IPS-18c (cell line): ENCODE measurements around the gene BYSL.

ENCODE experiments used
- H3K4me3 ChIP-seq: 2 replicates; pipeline ENCODE4 v1.7.0; 2013; ENCODE audit warnings: low read depth, mild to moderate bottlenecking, low read length, moderate library complexity; ENCODE audit not compliant: insufficient read depth
- H3K9me3 ChIP-seq: one replicate; pipeline ENCODE4 v1.6.1; 2013; ENCODE audit warnings: mild to moderate bottlenecking, low read length, moderate library complexity; ENCODE audit not compliant: control insufficient read depth, insufficient read depth

BYSL gene

DNA sequence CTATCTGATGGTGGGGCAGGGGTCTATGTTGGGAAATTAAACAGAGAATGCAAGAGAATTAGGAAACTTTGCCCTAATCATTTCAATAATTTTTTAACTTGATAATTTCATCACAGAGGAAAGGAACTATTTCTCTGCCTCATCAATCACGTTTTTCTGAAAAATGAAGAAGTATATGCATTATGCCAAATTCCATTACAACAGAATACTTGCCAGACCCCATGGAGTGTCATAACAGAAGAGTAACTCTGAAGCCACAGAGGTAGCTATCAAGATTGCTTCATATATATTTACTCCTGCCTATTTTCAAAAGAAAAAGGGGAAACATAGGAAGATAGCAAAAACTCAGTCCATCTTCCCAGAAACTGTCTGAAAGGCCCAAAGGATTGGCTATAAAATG, 20.4 kb upstream of the BYSL start:
- Histone ChIP-seq H3K9me3 (no peaks in the 10 kb centered on the region), H3K4me3 (no peak overlapping the region)

DNA sequence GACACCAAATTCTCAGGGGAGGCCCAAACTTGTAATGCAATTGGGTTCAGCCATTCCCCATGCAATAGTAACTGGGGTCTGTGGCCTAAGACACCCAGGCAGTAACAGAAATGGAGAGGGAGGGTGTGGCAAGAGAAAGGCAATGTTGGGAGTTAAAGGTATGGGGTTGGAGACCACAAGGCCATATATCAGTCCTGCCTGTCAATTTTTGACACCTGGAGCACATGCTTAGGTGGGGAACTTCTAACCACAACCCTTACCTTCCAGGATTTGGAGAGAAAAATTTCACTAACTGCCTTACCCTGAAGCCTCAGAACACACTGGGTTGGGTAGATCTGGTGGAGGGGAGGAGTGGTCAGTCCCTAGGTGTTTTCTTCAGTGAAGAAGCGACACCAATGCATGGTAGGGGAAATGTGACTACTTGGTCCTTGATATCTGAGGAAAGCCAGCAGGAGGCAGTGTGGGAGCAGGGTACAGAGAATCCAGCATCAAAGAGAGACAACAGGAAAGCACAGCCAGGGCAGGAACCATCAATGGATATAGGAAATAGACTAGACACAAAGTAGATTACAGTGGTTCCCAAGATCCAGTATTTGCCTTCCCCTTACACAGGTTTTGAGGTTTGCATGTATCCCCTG, 19.3 kb upstream of the BYSL start:
- Histone ChIP-seq H3K9me3 (no peaks in the 10 kb centered on the region), H3K4me3 (no peak overlapping the region)

DNA sequence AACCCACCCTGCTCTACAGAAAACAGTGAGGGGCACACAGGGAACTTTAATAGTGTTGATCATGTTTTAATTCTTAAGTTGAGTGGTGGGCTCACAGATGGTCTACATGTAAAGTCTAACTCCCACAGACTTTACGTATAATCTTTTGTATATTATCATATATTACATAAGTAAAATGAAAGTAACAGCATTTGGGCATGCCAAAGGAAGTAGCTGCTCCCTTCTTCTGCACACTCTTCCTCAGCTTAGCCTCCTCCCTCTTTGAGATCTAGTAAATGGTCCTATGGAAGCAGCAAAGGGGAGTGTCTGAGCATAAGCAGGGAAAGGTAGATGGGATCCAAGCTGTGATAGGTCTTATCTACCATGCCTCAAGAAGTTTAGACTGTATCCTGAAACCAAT, 11.6 kb upstream of the BYSL start:
- Histone ChIP-seq H3K4me3 (no peak overlapping the region), H3K9me3 (no peaks in the 10 kb centered on the region)

DNA sequence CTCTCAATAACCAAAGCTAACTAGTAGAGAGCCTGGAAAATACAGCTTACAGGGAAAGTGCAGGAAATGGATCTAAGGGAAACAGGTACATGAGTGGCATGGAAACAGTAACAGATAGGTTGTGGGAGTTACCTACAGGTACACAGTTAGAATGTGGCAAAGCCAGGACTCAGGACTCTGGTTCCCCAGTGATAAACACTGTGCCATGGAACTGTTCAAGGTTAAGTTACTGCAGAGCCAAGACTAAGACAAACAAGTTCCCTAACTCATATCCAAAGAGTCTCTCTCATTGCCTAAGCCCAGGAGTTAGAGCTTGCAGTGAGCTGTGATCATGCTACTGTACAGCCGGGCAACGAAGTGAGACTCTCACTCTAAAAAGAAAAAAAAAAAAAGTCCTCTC, 7.0 kb upstream of the BYSL start:
- H3K4me3 ChIP-seq: no peak overlapping the region
- H3K9me3 ChIP-seq: no peaks in the 10 kb centered on the region

DNA sequence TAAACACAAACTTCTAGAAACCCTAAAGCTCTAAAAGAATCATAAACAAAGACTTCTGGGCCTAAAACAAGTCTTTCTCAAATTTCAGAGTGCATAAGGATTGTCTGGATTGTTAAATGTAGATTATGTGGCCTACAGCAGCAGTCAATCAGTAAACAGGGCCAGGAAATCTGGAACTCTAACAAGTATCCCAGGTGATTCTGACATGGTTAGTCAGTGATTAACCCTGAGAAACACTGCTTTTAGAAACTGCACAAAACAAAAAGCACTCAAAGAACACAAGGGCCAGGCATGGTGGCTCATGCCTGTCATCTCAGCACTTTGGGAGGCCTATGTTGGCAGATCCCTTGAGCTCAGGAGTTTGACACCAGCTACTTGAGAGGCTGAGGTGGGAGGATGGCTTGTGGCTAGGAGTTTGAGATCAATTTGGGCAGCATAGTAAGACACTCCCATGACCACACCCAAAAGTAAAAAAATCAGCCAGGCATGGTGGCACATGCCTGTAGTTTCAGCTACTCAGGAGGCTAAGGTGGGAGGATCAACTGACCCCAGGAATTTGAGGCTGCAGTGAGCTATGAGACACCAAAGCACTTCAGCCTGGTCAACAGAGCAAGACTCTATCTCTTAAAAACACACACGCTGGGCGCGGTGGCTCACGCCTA, 6.3 kb upstream of the BYSL start:
- H3K9me3 ChIP-seq: no peaks in the 10 kb centered on the region
- no peak overlapping the region for H3K4me3 ChIP-seq

DNA sequence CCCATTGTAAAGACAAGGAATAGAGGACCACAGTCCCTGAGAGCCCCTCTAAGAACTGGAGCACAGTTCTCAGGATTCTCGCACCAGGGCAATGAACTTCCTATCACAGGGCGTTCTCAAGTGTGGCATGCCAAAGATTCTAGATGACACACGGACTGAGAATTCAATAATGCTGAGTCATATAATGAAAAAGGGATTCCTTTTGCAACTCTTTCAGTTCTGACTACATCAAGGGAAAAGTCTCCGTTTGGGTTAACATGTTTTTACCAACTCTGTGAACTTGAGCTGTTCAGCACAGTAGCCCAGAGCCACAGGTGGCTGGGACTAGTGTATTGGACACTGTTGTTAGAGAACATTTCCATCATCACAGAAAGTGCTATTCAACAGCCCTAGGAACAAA, 3.8 kb upstream of the BYSL start:
- no peaks in the 10 kb centered on the region for H3K9me3 ChIP-seq
- no peak overlapping the region for H3K4me3 ChIP-seq

DNA sequence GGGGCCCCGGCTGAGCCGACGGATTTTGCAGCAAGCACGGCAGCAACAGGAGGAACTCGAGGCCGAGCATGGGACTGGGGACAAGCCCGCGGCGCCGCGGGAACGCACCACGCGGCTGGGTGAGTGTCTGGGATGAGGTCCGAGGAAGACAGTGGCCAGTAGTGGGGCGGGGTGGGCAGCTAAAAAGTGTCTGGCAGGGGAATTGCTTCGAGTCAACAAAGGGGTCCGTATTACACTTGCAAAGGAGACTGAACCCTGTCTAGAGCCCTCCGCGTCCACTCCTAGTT, 356 bp downstream of the BYSL start:
- Histone ChIP-seq H3K9me3 (no peaks in the 10 kb centered on the region), H3K4me3 (peak overlapping the region; percentile 71)

DNA sequence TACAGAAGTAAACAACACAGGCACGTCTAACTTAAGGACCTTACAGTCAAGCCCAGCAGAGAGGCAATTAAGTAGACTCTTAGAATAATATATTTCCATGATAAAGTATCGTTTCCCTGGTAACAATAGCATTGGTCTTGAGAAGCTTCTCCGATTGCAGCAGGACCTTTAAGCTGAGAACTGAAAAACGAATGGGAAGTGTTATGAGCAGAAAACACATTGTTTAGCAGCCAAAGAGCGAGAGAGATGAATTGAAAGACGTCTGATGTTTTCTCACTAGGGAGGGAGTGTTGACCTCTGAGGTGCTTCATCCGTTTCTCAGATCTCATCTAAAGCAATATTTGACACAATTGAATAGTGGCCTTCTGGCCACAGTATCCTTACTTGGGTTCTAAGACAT, 855 bp downstream of the BYSL start:
- H3K9me3 ChIP-seq: no peaks in the 10 kb centered on the region
- H3K4me3 ChIP-seq: peak overlapping the region; percentile 71

DNA sequence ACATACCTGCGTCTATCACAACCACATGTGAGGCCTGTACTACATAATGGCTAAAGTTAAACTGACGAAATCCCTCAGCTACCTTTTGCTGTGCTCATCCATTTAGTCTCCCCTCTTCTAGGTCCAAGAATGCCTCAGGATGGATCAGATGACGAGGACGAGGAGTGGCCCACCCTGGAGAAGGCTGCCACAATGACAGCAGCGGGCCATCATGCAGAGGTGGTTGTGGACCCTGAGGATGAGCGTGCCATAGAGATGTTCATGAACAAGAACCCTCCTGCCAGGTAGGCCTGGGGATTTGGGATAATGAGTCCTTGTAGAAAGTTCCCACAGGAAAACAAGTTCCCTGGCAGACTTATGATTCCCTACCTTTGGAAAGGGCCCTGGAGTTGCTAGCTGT, 6.0 kb downstream of the BYSL start:
- Histone ChIP-seq H3K4me3 (no peak overlapping the region), H3K9me3 (no peaks in the 10 kb centered on the region)

DNA sequence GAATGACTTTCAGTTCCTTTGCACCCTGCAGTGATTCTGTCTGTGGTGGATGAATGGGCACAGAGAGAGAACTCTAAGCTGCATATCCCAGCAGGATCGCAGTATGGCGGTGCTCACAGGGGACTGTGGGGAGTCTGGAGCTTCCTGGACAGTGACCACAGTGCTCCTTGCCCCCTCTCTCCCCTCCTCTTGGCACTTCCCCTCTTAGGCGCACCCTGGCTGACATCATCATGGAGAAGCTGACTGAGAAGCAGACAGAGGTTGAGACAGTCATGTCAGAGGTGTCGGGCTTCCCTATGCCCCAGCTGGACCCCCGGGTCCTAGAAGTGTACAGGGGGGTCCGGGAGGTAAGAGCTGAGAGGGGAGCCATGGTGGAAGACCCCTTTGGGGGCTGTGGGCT, 8.6 kb downstream of the BYSL start:
- no peaks in the 10 kb centered on the region for H3K9me3 ChIP-seq
- no peak overlapping the region for H3K4me3 ChIP-seq

DNA sequence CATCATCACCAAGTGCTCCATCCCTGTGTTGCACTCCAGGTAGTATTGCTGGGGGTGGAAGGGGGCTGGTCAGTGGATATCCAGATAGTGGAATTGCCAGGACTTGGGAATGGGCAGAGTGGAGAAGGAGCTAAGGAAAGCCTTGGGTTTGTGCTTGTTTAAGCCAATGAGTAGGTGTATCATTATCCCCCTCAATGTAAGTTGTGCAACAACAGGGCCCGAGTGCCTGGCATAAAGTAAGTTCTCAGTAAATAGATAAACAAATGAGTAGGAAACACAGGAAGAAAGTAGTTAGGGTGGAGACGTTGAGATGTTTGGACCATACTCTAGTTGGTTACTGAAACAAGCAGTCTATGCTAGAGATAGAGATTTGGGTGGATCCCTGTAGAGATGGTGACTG, 10.5 kb downstream of the BYSL start:
- Histone ChIP-seq H3K9me3 (peaks cover 2% of the 10 kb centered on the region), H3K4me3 (no peak overlapping the region)

DNA sequence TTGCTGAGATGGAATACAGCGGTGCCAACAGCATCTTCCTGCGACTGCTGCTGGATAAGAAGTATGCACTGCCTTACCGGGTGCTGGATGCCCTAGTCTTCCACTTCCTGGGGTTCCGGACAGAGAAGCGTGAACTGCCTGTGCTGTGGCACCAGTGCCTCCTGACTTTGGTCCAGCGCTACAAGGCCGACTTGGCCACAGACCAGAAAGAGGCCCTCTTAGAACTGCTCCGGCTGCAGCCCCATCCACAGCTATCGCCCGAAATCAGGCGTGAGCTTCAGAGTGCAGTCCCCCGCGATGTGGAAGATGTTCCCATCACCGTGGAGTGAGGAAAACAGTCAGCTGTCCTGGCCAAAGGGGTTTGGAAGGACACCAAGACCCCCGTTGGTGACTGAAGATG, 11.1 kb downstream of the BYSL start:
- peaks cover 2% of the 10 kb centered on the region for H3K9me3 ChIP-seq
- H3K4me3 ChIP-seq: no peak overlapping the region

DNA sequence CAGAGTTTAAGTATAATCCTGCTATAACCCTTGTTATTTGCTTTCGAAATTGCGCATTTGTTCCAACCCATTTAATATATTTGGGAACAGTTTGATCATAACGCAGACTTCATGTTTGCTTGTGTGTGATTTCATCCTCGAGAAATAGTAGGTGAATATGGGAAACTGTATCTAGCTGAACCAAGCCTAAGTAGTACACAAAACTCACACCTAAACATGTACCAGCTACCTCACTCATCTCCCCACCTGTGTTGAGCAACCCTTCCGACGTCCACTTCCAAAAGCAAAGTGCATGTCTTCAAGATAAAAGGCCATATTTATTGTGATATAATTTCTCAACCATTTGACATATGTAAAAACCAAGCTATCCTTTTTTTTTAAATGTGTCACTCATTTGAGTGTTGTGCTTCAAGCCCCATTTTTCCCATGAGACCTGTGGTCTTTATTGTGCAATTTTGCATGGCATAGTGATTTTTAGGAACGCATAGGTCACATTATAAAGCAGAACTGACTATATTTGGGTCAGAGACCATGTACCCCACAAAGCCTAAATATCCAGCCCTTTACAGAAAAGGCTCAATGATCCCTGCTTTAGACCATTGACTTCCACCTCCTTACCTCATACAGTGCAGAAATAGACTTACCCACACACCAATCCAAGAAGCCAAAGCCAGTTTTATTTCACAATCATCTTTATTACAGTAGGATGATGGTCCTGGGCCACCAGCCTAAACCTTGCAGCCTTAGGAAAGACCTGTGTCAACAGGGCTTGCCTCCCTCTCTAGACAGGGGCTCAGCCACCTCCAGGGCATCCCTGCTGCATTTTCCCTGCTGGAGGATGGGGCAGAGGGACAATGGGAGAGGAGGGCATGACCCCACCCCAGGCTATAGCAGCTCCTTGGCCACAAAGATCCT, 13.2 kb downstream of the BYSL start:
- Histone ChIP-seq H3K9me3 (peaks cover 2% of the 10 kb centered on the region), H3K4me3 (no peak overlapping the region)

DNA sequence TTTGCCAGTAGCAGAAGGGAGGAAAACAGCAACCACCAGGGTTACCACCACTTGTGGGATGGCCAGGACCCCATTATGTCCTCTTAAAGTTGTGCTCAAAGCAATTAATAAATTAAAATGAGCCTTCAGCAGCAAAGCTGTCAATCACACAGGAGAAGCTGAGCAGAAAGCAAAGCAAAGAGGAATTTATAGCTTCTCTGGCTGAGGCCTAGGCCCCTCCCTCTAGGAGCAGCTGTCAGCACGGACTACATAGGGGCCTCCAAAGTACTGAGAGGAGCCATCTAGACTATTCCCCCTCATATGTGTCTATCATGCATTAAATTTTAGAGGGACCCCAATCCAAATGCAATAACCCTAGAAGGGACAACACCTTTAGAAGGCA, 13.9 kb downstream of the BYSL start:
- Histone ChIP-seq H3K9me3 (peaks cover 2% of the 10 kb centered on the region), H3K4me3 (no peak overlapping the region)

DNA sequence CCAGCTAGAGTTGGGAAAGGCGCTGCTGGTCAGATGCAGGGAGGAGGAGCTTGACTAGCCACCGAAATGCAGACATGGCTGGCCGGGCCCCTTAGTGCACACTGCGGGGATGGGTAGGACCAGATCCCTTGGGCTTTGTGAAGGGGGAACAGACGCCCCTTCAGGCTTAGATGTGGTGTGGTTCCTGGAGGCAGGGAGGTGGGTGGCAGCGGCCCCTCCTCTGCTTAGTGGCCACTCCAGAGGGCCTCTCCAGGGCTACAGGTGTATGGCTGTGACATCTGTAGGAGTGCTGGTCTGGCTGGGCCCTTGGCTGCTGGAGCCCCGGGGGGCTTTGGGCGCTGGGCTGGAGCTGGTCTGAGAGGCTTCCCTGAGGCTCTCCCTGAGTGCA, 14.4 kb downstream of the BYSL start:
- Histone ChIP-seq H3K4me3 (no peak overlapping the region), H3K9me3 (peaks cover 2% of the 10 kb centered on the region)

DNA sequence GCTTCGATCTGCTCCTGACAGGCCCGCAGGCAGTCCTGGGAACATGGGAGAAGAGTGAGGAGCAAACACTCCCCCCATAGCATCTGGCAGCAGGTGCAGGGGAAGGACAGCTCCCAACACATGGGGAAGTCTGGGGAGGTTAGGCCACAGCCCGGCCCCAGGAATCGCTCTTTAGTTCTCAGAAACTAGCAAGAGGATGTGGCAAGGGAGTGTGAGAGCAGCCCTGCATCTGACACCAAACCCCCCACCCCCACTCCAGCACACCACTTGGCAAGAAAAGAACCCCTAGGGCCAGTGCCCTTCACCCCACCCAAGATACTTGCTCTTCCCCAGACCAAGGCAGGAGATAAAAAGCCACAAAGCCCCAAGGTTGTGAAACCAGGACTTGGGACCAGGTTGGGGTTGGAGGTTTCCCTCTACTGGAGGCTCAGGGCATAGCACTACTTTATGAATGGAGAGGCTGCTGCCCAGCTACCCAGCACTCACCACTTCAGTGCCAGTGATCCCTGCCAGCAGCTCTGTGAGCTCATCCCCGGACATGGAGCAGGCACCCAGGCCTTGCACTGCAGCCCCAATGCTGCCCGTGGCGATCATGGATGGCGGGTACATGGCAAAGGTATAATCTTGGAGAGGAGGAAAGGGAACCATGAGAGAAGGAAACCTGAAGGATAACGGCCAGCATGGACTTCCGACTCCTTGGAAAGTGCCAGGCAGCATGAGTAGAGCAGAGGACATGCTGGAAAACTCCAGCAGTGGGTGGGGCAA, 15.0 kb downstream of the BYSL start:
- Histone ChIP-seq H3K9me3 (peaks cover 2% of the 10 kb centered on the region), H3K4me3 (no peak overlapping the region)

DNA sequence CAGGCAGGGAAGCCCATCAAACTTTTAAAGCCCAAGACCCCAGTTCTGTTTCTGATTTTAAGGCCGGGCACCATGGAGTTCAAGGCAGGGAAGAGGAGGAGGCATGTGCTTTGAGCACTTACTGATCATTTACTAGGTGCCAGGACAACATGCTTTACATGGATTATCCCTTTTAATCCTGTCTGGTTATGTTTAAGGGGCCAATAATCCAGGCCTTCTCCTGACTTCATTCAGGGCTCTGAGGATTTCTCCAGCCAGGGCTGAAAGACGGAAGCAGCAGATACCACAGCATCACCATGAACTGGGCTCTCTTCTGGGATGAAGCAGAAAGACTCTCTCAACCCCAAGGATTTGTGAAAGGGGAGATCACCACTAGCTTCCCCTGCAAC, 16.2 kb downstream of the BYSL start:
- Histone ChIP-seq H3K9me3 (peaks cover 2% of the 10 kb centered on the region), H3K4me3 (no peak overlapping the region)
